Lung (tissue), 12 donors: ENCODE measurements around the gene CFH. TPM values are rescaled to one million over a fixed set of nuclear protein-coding genes. Genes with fewer than 3 reads are reported as not detected.
A peak's percentile ranks its signal among the peaks of the same experiment; 100 is the strongest.

Experiments used
- ATAC-seq: fragments of 200-7000 bp; cut with Tn5 transposase; one replicate; pipeline ENCODE4 v1.9.1; 2020; ENCODE audit warnings: moderate number of reproducible peaks; ENCODE audit not compliant: insufficient read depth, low FRiP score
- DNase-seq, 3 donors: peaks; one replicate each; pipeline ENCODE4 v3.0.0-alpha.2; 2013 to 2017
- H3K27ac ChIP-seq, 2 donors: one replicate each; pipeline ENCODE4 v1.5.1; 2013; ENCODE audit warnings: mild to moderate bottlenecking in 2 of 2, moderate library complexity in 2 of 2, control low read depth in 1 of 2, inconsistent platforms in 1 of 2, low read depth in 1 of 2, low read length in 1 of 2
- H3K27me3 ChIP-seq, 3 donors: one replicate each; pipeline ENCODE4 v1.5.1; 2013; ENCODE audit warnings: low read length in 2 of 3; ENCODE audit not compliant: control insufficient read depth in 3 of 3, insufficient read depth in 3 of 3
- H3K36me3 ChIP-seq, 4 donors: one replicate each; pipeline ENCODE4 v1.5.1; 2013; ENCODE audit warnings: low read length in 4 of 4, mild to moderate bottlenecking in 1 of 4, moderate library complexity in 1 of 4; ENCODE audit not compliant: control insufficient read depth in 4 of 4, insufficient read depth in 4 of 4
- H3K4me1 ChIP-seq, 5 donors: one replicate each; pipeline ENCODE4 v1.5.1; 2013; ENCODE audit warnings: low read length in 5 of 5, mild to moderate bottlenecking in 2 of 5, moderate library complexity in 1 of 5; ENCODE audit not compliant: control insufficient read depth in 5 of 5, insufficient read depth in 5 of 5
- H3K4me3 ChIP-seq: one replicate; pipeline ENCODE4 v1.5.1; 2013; ENCODE audit warnings: mild to moderate bottlenecking, control low read depth, moderate library complexity
- H3K9ac ChIP-seq, 2 donors: one replicate each; pipeline ENCODE4 v1.5.1; 2013; ENCODE audit warnings: low read length in 2 of 2, control low read depth in 1 of 2; ENCODE audit not compliant: insufficient read depth in 1 of 2
- H3K9me3 ChIP-seq, 4 donors: one replicate each; pipeline ENCODE4 v1.5.1; 2013; ENCODE audit warnings: low read length in 3 of 4, mild to moderate bottlenecking in 1 of 4, moderate library complexity in 1 of 4; ENCODE audit not compliant: control insufficient read depth in 4 of 4, insufficient read depth in 3 of 4
- CTCF ChIP-seq: IDR thresholded peaks from 2 replicates; pipeline ENCODE4 v1.5.1; 2012; ENCODE audit warnings: mild to moderate bottlenecking; ENCODE audit errors: control extremely low read depth, extremely low read depth
- WGBS, 2 donors: extraction: QIAGEN DNeasy Blood & Tissue Kit; methylation state at CpG; one replicate each; pipeline ENCODE4 v1.1.7; 2013; 5-methylcytosine and 5-hydroxymethylcytosine counted together
- polyA plus RNA-seq, 2 donors: library from polyadenylated mRNA; stranded (reverse); fragments of 200-250 nt; gene quantifications; one replicate each; pipeline ENCODE4 v1.2.1, GENCODE V29; 2013
- total RNA-seq, 2 donors: library from RNA; depleted of rRNA in 1 of 2; stranded (reverse); fragments of >200 nt in 1 of 2; gene quantifications; one replicate each; pipeline ENCODE4 v1.2.1, GENCODE V29; 2014 to 2021
- donor health status: control.
- donor health status: control.
- donor health status: Bipolar disorder and iron deficiency.
- donor health status: healthy.
- donor health status: DM: yes; HTN: yes; CAD: no.

The CFH gene
- total and polyA plus RNA-seq, 4 donors = 26.8 to 185 (median 62.7) TPM

- no peaks in the 10 kb centered on the region for H3K27me3 ChIP-seq
- no peak overlapping the region for H3K27ac ChIP-seq
- no peaks in the 10 kb centered on the region for H3K9me3 ChIP-seq
- ATAC-seq = no peak
- H3K4me1 ChIP-seq = peaks cover 0 to 5% (median 0%) of the 10 kb centered on the region in 5 donors
- WGBS, 2 donors = 74 to 80% methylated on average over 3 of the region's 3 CpGs
- no peak for DNase-seq
- no peak overlapping the region for H3K4me3 ChIP-seq
- TF ChIP-seq CTCF = no peak
- no peaks in the 10 kb centered on the region for H3K36me3 ChIP-seq
- no peak overlapping the region for H3K9ac ChIP-seq
Observed at GRCh38 chr1:196655494-196655893, 3.7 kb downstream of the CFH start.

GRCh38 chr1:196659471-196659870 lies 7.6 kb downstream of the CFH start:
- no peak overlapping the region for H3K27ac ChIP-seq
- H3K4me3 ChIP-seq = no peak overlapping the region
- no peak for ATAC-seq
- no peak overlapping the region for H3K9ac ChIP-seq
- no peaks in the 10 kb centered on the region for H3K4me1 ChIP-seq
- no peak for TF ChIP-seq CTCF
- WGBS, 2 donors = 39 to 71% methylated on average over 1 of the region's 1 CpG
- H3K27me3 ChIP-seq = no peaks in the 10 kb centered on the region
- H3K36me3 ChIP-seq = no peaks in the 10 kb centered on the region
- DNase-seq = no peak
- H3K9me3 ChIP-seq = no peaks in the 10 kb centered on the region

- Histone ChIP-seq H3K9ac (no peak overlapping the region), H3K27ac (no peak overlapping the region), H3K27me3 (no peaks in the 10 kb centered on the region), H3K4me3 (no peak overlapping the region), H3K36me3 (no peaks in the 10 kb centered on the region), H3K4me1 (no peaks in the 10 kb centered on the region), H3K9me3 (no peaks in the 10 kb centered on the region)
- ATAC-seq (no peak), DNase-seq (no peak)
- no peak for TF ChIP-seq CTCF
- WGBS, 2 donors = 85 to 88% methylated on average over 3 of the region's 3 CpGs
Observed at GRCh38 chr1:196660272-196660671, 8.4 kb downstream of the CFH start.

GRCh38 chr1:196660852-196661251 lies 9.0 kb downstream of the CFH start:
- Histone ChIP-seq H3K4me1 (no peaks in the 10 kb centered on the region), H3K9me3 (no peaks in the 10 kb centered on the region), H3K27me3 (no peaks in the 10 kb centered on the region), H3K4me3 (no peak overlapping the region), H3K36me3 (no peaks in the 10 kb centered on the region), H3K9ac (no peak overlapping the region), H3K27ac (no peak overlapping the region)
- DNase-seq = peak in 2 of 3 donors; percentile 62 to 68
- 15 to 17% methylated on average over 5 of the region's 5 CpGs for WGBS, 2 donors
- no peak for ATAC-seq
- peak; percentile 28 for TF ChIP-seq CTCF
